ENCODE data around the gene FOXD1. TPM values are rescaled to one million over a fixed set of nuclear protein-coding genes. Genes with fewer than 3 reads are reported as not detected.

The FOXD1 gene
- total RNA-seq, 1 experiment from 2014 or later, result 4.4 TPM

GRCh38 chr5:73444499-73445438 lies 3.8 kb downstream of the FOXD1 start:
- Histone ChIP-seq H3K27me3 (replicated peaks; ENCODE audit: insufficient read depth, low read depth, low read length, poor library complexity) (peaks cover 48% of the 10 kb centered on the region), H3K4me1 (ENCODE audit: insufficient read depth, low read length, poor library complexity, severe bottlenecking) (peaks cover 12% of the 10 kb centered on the region), H3K36me3 (ENCODE audit: insufficient read depth, low read length, poor library complexity, severe bottlenecking) (no peaks in the 10 kb centered on the region), H3K4me3 (ENCODE audit: low read depth, low read length, poor library complexity, severe bottlenecking) (no peak overlapping the region), H3K27ac (ENCODE audit: low read depth, low read length, poor library complexity, severe bottlenecking) (no peak overlapping the region), H3K9me3 (ENCODE audit: low read depth, low read length, poor library complexity, severe bottlenecking) (no peaks in the 10 kb centered on the region)
- POLR2A ChIA-PET (ENCODE audit: low non-redundant PET), result no interaction called here
- no peak for DNase-seq (ENCODE audit: low spot score)
- no TSS peak for BruUV-seq (replicated peaks)
- intact Hi-C loops (cut with micrococcal nuclease; ENCODE audit: unreplicated experiment), result no loop called here
- CTCF ChIA-PET, result no interaction called here
- TF ChIP-seq CTCF (conservative IDR thresholded peaks at IDR 0.05; ENCODE audit: low read depth, low read length) (no peak), EZH2 (IDR thresholded peaks at IDR 0.05; ENCODE audit: borderline replicate concordance, low read depth, low read length, poor library complexity, severe bottlenecking) (no peak)

DNA sequence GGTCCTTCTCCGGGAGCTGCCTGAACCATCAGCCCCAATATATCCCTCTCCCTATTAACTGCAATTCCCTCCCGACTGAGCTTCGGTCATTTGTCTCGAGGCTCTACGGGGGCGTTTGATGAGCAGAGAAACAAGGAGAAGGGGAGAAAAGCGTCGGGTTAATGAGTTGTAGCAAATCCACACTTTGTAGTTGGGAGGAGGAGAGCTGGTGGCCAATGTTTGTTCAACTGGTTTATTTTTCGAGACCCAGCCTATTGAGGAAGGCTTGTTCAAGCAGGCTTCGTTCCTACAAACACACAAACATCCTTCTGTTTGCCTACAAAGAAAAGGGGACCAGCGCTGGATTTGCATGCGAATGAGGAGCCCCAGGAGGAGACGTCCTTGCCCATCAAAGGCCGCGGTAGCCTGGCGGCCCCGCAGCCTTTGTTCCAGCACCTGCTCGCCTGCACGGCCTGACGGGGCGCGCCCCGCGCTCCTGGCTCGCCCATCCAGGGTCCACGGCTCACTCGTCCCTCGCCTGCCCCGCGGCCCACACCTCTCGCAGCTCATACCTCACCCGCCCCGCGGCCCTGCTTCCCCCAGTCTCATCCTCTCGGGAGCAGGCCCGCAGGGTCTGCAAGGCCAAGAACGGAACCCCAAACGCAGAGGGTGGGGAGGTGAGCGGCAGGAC lies 4.6 kb downstream of the FOXD1 start:
- no peak for TF ChIP-seq CTCF (conservative IDR thresholded peaks at IDR 0.05; ENCODE audit: low read depth, low read length)
- TF ChIP-seq EZH2 (IDR thresholded peaks at IDR 0.05; ENCODE audit: borderline replicate concordance, low read depth, low read length, poor library complexity, severe bottlenecking), result no peak
- no peaks in the 10 kb centered on the region for H3K9me3 ChIP-seq (ENCODE audit: low read depth, low read length, poor library complexity, severe bottlenecking)
- H3K4me3 ChIP-seq (ENCODE audit: low read depth, low read length, poor library complexity, severe bottlenecking), result no peak overlapping the region
- peaks cover 40% of the 10 kb centered on the region for H3K27me3 ChIP-seq (replicated peaks; ENCODE audit: insufficient read depth, low read depth, low read length, poor library complexity)
- no peaks in the 10 kb centered on the region for H3K36me3 ChIP-seq (ENCODE audit: insufficient read depth, low read length, poor library complexity, severe bottlenecking)
- H3K4me1 ChIP-seq (ENCODE audit: insufficient read depth, low read length, poor library complexity, severe bottlenecking), result peaks cover 9% of the 10 kb centered on the region
- H3K27ac ChIP-seq (ENCODE audit: low read depth, low read length, poor library complexity, severe bottlenecking), result no peak overlapping the region
- BruUV-seq (replicated peaks), result no TSS peak
- intact Hi-C loops (cut with micrococcal nuclease; ENCODE audit: unreplicated experiment), result no loop called here
- ChIA-PET POLR2A (ENCODE audit: low non-redundant PET) (no interaction called here), CTCF (no interaction called here)
- DNase-seq (ENCODE audit: low spot score), result no peak

GRCh38 chr5:73442996-73443627 lies 5.5 kb downstream of the FOXD1 start:
- H3K36me3 ChIP-seq (ENCODE audit: insufficient read depth, low read length, poor library complexity, severe bottlenecking), result no peaks in the 10 kb centered on the region
- intact Hi-C loops (cut with micrococcal nuclease; ENCODE audit: unreplicated experiment), result no loop called here
- no peak for DNase-seq (ENCODE audit: low spot score)
- H3K4me3 ChIP-seq (ENCODE audit: low read depth, low read length, poor library complexity, severe bottlenecking), result no peak overlapping the region
- POLR2A ChIA-PET (ENCODE audit: low non-redundant PET), result no interaction called here
- TF ChIP-seq EZH2 (IDR thresholded peaks at IDR 0.05; ENCODE audit: borderline replicate concordance, low read depth, low read length, poor library complexity, severe bottlenecking), result no peak
- no peak for TF ChIP-seq CTCF (conservative IDR thresholded peaks at IDR 0.05; ENCODE audit: low read depth, low read length)
- no peaks in the 10 kb centered on the region for H3K9me3 ChIP-seq (ENCODE audit: low read depth, low read length, poor library complexity, severe bottlenecking)
- BruUV-seq (replicated peaks), result no TSS peak
- no peak overlapping the region for H3K27ac ChIP-seq (ENCODE audit: low read depth, low read length, poor library complexity, severe bottlenecking)
- peaks cover 38% of the 10 kb centered on the region for H3K27me3 ChIP-seq (replicated peaks; ENCODE audit: insufficient read depth, low read depth, low read length, poor library complexity)
- CTCF ChIA-PET, result no interaction called here
- peaks cover 5% of the 10 kb centered on the region for H3K4me1 ChIP-seq (ENCODE audit: insufficient read depth, low read length, poor library complexity, severe bottlenecking)

All from A673 (cell line).